Body of pancreas (tissue), 4 donors: ENCODE data around the gene PKP4. TPM values are rescaled to one million over a fixed set of nuclear protein-coding genes. Genes with fewer than 3 reads are reported as not detected.
A peak's percentile ranks its signal among the peaks of the same experiment; 100 is the strongest.
"Not testable (repeated sequence)": the region's sequence is repeated elsewhere in the genome, so short reads cannot be mapped to it uniquely, and the experiment has no call there.

Experiments used
- ATAC-seq: fragments of 150-250 bp; one replicate; pipeline ENCODE4 v1.9.1; 2016
- DNase-seq, 4 donors: peaks; one replicate each; pipeline ENCODE4 v3.0.0-alpha.2; 2019
- H3K27ac ChIP-seq, 4 donors: fragments of 200-600 bp; sonication (generic); 1 replicate in 3 of 4; 2 replicates in 1 of 4; pipeline versions ENCODE4 v1.5.1 to v1.6.1; 2016 to 2019; ENCODE audit warnings: mild to moderate bottlenecking in 1 of 4, mixed read lengths in 1 of 4, moderate library complexity in 1 of 4
- H3K27me3 ChIP-seq, 2 donors: fragments of 200-600 bp; sonication (generic); one replicate each; pipeline ENCODE4 v1.6.0; 2016; ENCODE audit warnings: mild to moderate bottlenecking in 1 of 2
- H3K36me3 ChIP-seq, 2 donors: fragments of 200-600 bp; sonication (generic); replicated peaks in 1 of 2; 2 replicates each; pipeline ENCODE4 v1.5.1; 2016; ENCODE audit warnings: low read depth in 2 of 2; ENCODE audit not compliant: insufficient read depth in 1 of 2
- H3K4me1 ChIP-seq: fragments of 200-600 bp; sonication (generic); one replicate; pipeline ENCODE4 v1.6.0; 2016
- H3K4me3 ChIP-seq, 2 donors: fragments of 200-600 bp; sonication (generic); 1 replicate in 1 of 2; 2 replicates in 1 of 2; pipeline ENCODE4 v1.5.1; 2016 to 2019
- H3K9me3 ChIP-seq, 3 donors: fragments of 200-600 bp; sonication (generic); 1 replicate in 2 of 3; 2 replicates in 1 of 3; pipeline ENCODE4 v1.5.1; 2016
- CTCF ChIP-seq, 7 experiments: fragments of 450-650 bp in 4 of 7; fragments of 200-600 bp in 3 of 7; sonication (generic) in 3 of 7; IDR thresholded peaks; one replicate each; pipeline ENCODE4 v1.5.1; 2016 to 2019; ENCODE audit warnings: antibody characterized with exemption in 7 of 7
- POLR2A ChIP-seq, 3 donors: fragments of 450-650 bp; IDR thresholded peaks; one replicate each; pipeline ENCODE4 v1.6.1; 2016; ENCODE audit warnings: antibody characterized with exemption in 3 of 3, mild to moderate bottlenecking in 2 of 3
- WGBS, 2 donors: methylation state at CpG; one replicate each; pipeline ENCODE4 v1.1.5; 2017; 5-methylcytosine and 5-hydroxymethylcytosine counted together
- intact Hi-C: fragments of 100-400 bp; cut with DNase I; formaldehyde crosslinking; loops from one replicate; pipeline ENCODE4 v1.15.1; 2023
- total RNA-seq, 2 donors: library from RNA; depleted of rRNA; stranded (reverse); fragments of >200 nt; gene quantifications; one replicate each; pipeline ENCODE4 v1.1.0, GENCODE V29; 2016

PKP4 gene
- total RNA-seq, 2 donors from 2014 or later: 36.3 to 50.1 TPM

GRCh38 chr2:158464426-158465281, 7.9 kb downstream of the PKP4 start:
- WGBS, 2 donors: 74 to 78% methylated on average over 4 of the region's 4 CpGs
- Histone ChIP-seq H3K27me3 (no peaks in the 10 kb centered on the region), H3K9me3 (no peaks in the 10 kb centered on the region), H3K27ac (no peak overlapping the region), H3K4me1 (peaks cover 6% of the 10 kb centered on the region), H3K4me3 (no peak overlapping the region), H3K36me3 (no peaks in the 10 kb centered on the region)
- ATAC-seq (no peak), DNase-seq (no peak)
- TF ChIP-seq POLR2A (IDR thresholded peaks at IDR 0.05) (no peak), CTCF (IDR thresholded peaks at IDR 0.05) (peak in 5 of 7 experiments; percentile 19 to 43 (median 35))
- intact Hi-C loops: no loop called here

- H3K27ac ChIP-seq: no peak overlapping the region
- no peak overlapping the region for H3K4me3 ChIP-seq
- H3K27me3 ChIP-seq: no peaks in the 10 kb centered on the region
- intact Hi-C loops: no loop called here
- DNase-seq (no peak), ATAC-seq (no peak)
- no peak for TF ChIP-seq POLR2A (IDR thresholded peaks at IDR 0.05)
- no peak for TF ChIP-seq CTCF (IDR thresholded peaks at IDR 0.05)
- H3K4me1 ChIP-seq: no peaks in the 10 kb centered on the region
- 80 to 89% methylated on average over 4 of the region's 4 CpGs for whole genome bisulfite sequencing, 2 donors
- no peaks in the 10 kb centered on the region for H3K36me3 ChIP-seq
- no peaks in the 10 kb centered on the region for H3K9me3 ChIP-seq
These were observed 10.5 kb downstream of the PKP4 start for GRCh38 chr2:158467248-158467647.

- H3K27me3 ChIP-seq, H3K36me3 ChIP-seq, DNase-seq, H3K27ac ChIP-seq, H3K4me3 ChIP-seq, ATAC-seq, intact Hi-C loops, H3K9me3 ChIP-seq, H3K4me1 ChIP-seq: not testable (repeated sequence)
- WGBS, 2 donors: 98 to 99% methylated on average over 3 of the region's 3 CpGs
These were observed 16.1 kb downstream of the PKP4 start for GRCh38 chr2:158472829-158473228.

DNA sequence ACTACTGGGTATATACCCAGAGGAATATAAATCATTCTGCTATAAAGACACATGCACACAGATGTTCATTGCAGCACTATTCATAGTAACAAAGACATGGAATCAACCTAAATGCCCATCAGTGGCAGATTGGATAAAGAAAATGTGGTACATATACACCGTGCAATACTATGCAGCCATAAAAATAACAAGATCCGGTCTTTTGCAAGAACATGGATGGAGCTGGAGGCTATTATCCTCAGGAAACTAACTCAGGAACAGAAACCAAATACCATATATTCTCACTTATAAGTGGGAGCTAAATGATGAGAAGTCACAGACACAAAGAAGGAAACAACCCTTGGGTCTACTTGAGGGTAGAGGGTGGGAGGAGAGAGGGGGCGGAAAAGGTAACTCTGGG, 16.5 kb downstream of the PKP4 start:
- H3K4me3 ChIP-seq, H3K36me3 ChIP-seq, ATAC-seq, H3K9me3 ChIP-seq, H3K27me3 ChIP-seq, intact Hi-C loops, DNase-seq, H3K27ac ChIP-seq: not testable (repeated sequence)
- WGBS, 2 donors: 95 to 97% methylated on average over 3 of the region's 3 CpGs
- peaks cover 10% of the 10 kb centered on the region for H3K4me1 ChIP-seq

- H3K27ac ChIP-seq: no peak overlapping the region
- no peak overlapping the region for H3K4me3 ChIP-seq
- H3K36me3 ChIP-seq: no peaks in the 10 kb centered on the region
- H3K9me3 ChIP-seq: no peaks in the 10 kb centered on the region
- peaks cover 10% of the 10 kb centered on the region for H3K4me1 ChIP-seq
- intact Hi-C loops: no loop called here
- no peak for ATAC-seq
- H3K27me3 ChIP-seq: no peaks in the 10 kb centered on the region
- no peak for DNase-seq
- TF ChIP-seq POLR2A (IDR thresholded peaks at IDR 0.05) (no peak), CTCF (IDR thresholded peaks at IDR 0.05) (no peak)
- 88 to 96% methylated on average over 8 of the region's 8 CpGs for WGBS, 2 donors
These were observed 17.1 kb downstream of the PKP4 start for GRCh38 chr2:158473719-158474392.

DNA sequence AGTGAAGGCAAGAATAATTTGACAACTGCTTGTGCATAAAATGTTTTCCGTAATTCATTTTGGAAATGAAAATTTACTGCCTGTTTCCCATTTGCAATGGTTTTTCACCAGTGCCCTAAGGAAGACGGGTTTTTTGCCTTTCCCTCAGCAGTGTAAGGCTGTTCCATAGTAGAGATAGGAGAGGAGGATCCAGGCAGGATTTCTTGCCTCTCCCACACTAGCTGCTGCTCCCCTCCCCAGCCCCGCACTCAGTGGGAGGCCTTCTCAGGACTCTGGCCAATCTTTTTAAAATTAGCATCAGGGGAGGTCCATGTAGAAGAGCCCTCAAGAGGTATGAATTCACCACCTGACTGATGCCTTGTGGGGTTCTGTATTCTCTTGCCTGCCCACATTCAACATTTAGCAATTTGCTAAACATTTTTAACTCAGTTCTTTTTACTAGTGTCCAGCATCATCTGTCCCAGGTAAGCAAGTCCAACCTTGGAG, 17.8 kb downstream of the PKP4 start:
- intact Hi-C loops: not testable (repeated sequence)

More for the DNA sequence above, 17.8 kb downstream of the PKP4 start:
- not testable (repeated sequence) for H3K4me3 ChIP-seq, H3K9me3 ChIP-seq, H3K27me3 ChIP-seq, H3K27ac ChIP-seq, H3K36me3 ChIP-seq, ATAC-seq, DNase-seq
- H3K4me1 ChIP-seq: peaks cover 10% of the 10 kb centered on the region
- WGBS, 2 donors: 94 to 97% methylated on average over 2 to 3 of the region's 3 CpGs
